ENCODE data around the gene CLDN5. TPM values are rescaled to one million over a fixed set of nuclear protein-coding genes. Genes with fewer than 3 reads are reported as not detected.

Gene CLDN5
- total and polyA plus RNA-seq, 2 of the 8 experiments (the other 6 are each of a cell fraction or from before 2014, with no cell fraction given), result 1.2 to 1.6 TPM

- Histone ChIP-seq H2AK5ac (ENCODE audit: low read depth, low read length) (no peak overlapping the region), H4K20me1 (replicated peaks in 1 of 2; ENCODE audit: control insufficient read depth in 1 of 2, insufficient read depth in 2 of 2, low read length in 2 of 2) (peaks cover 0 to 14% of the 10 kb centered on the region in 2 experiments), H3K4ac (replicated peaks; ENCODE audit: insufficient read length, low read depth, low read length) (no peak overlapping the region), H3K4me1 (replicated peaks in 1 of 4; ENCODE audit: control insufficient read depth in 3 of 4, insufficient read depth in 4 of 4, low read length in 3 of 4) (peaks cover 0 to 15% (median 13%) of the 10 kb centered on the region in 4 experiments; a peak in 6 of 7 replicates), H2BK20ac (ENCODE audit: low read length) (no peak overlapping the region), H2BK120ac (replicated peaks; ENCODE audit: low read depth, low read length) (no peak overlapping the region), H2BK12ac (ENCODE audit: low read depth, low read length) (no peak overlapping the region), H2BK15ac (ENCODE audit: low read length) (no peak overlapping the region), H4K5ac (ENCODE audit: insufficient read length, low read depth, low read length) (no peak overlapping the region), H3K79me1 (ENCODE audit: low read depth, low read length) (no peaks in the 10 kb centered on the region), H4K8ac (ENCODE audit: extremely low read depth, insufficient read depth, low read length) (no peak overlapping the region), H3K36me3 (ENCODE audit: control insufficient read depth in 2 of 4, insufficient read depth in 4 of 4, low read length in 3 of 4) (no peaks in the 10 kb centered on the region), H3K23me2 (ENCODE audit: low read depth, low read length) (peaks cover 16% of the 10 kb centered on the region; the same call in 1 of the 2 replicates), H3K27me3 (replicated peaks in 1 of 4; ENCODE audit: control insufficient read depth in 3 of 4, extremely low read depth in 1 of 4, insufficient read depth in 3 of 4, low read length in 3 of 4) (peaks cover 0 to 45% (median 35%) of the 10 kb centered on the region in 4 experiments; a peak in 6 of 7 replicates), H2BK5ac (ENCODE audit: low read depth, low read length) (no peak overlapping the region), H3K56ac (replicated peaks; ENCODE audit: insufficient read length, low read depth, low read length) (no peak overlapping the region), H4K91ac (replicated peaks; ENCODE audit: insufficient read length, low read length) (no peak overlapping the region), H3K23ac (ENCODE audit: insufficient read length) (no peak overlapping the region), H3K9me3 (ENCODE audit: insufficient read depth in 2 of 2, low read depth in 1 of 2, low read length in 1 of 2) (no peaks in the 10 kb centered on the region), H3K27ac (ENCODE audit: low read depth, low read length) (no peak overlapping the region), H3K14ac (ENCODE audit: insufficient read length) (no peak overlapping the region), H3K4me2 (ENCODE audit: insufficient read depth in 1 of 2, low read depth in 2 of 2, low read length in 2 of 2) (no peak overlapping the region), H3K4me3 (ENCODE audit: extremely low read depth in 1 of 4, insufficient read depth in 2 of 4, low read depth in 3 of 4, low read length in 4 of 4) (no peak overlapping the region), H2AFZ (ENCODE audit: low read length) (no peak overlapping the region), H3K18ac (ENCODE audit: extremely low read depth, low read length) (no peak overlapping the region), H3K79me2 (ENCODE audit: control insufficient read depth in 1 of 2, insufficient read depth in 2 of 2, low read length in 2 of 2) (no peaks in the 10 kb centered on the region), H3K9ac (replicated peaks in 1 of 4; ENCODE audit: extremely low read depth in 1 of 4, low read depth in 3 of 4, low read length in 3 of 4) (no peak overlapping the region)
- CTCF ChIA-PET (ENCODE audit: partially characterized antibody), result interaction anchor here (0.9 to 1.3 kb wide), 3 partner anchors 30 to 106 kb away, joined by 3 to 4 read pairs (median 3); no protein-coding TSS in a partner anchor
- FAIRE-seq (no peak), DNase-seq (ENCODE audit: low read depth in 1 of 2, low spot score in 2 of 2) (no peak)
- WGBS, 2 experiments (ENCODE audit: extremely low coverage in 1 of 2, insufficient coverage in 1 of 2, insufficient read length in 1 of 2, insufficient replicate concordance in 2 of 2, low coverage in 1 of 2, low lambda C conversion rate in 2 of 2, missing lambda C conversion rate in 1 of 2), result 78% methylated on average over 3 of the region's 3 CpGs; no CpG with 5 or more reads in 1 of the 2 experiments
- POLR2A ChIA-PET (ENCODE audit: partially characterized antibody), result no interaction called here
- TF ChIP-seq RBBP5 (IDR thresholded peaks at IDR 0.05; ENCODE audit: borderline replicate concordance, low read depth, low read length), result no peak
- TF ChIP-seq RXRA (IDR thresholded peaks at IDR 0.05; ENCODE audit: insufficient read depth, low read depth, low read length), result no peak
- TF ChIP-seq ZNF274 (IDR thresholded peaks at IDR 0.05; ENCODE audit: borderline replicate concordance, extremely low read depth, low read length), result no peak
- no peak for TF ChIP-seq E2F6 (IDR thresholded peaks at IDR 0.05)
Measured at GRCh38 chr22:19525666-19526065, 1.5 kb upstream of the CLDN5 start.

Data from H1 (cell line).